Muscle of back (tissue), 11 donors: ENCODE data around the gene ITSN1. TPM values are rescaled to one million over a fixed set of nuclear protein-coding genes. Genes with fewer than 3 reads are reported as not detected.

Source experiments
- DNase-seq, 3 donors: peaks; one replicate each; pipeline versions ENCODE4 v3.0.0 to v3.0.0-alpha.2; 2013
- polyA plus RNA-seq, 10 donors: library from polyadenylated mRNA; unstranded; fragments of 120-200 nt; gene quantifications; one replicate each; pipeline ENCODE4 v1.2.1, GENCODE V29; 2013; ENCODE audit not compliant: insufficient read length in 10 of 10

The ITSN1 gene
- polyA plus RNA-seq, 10 donors = 29.9 to 44.9 (median 35.4) TPM

DNA sequence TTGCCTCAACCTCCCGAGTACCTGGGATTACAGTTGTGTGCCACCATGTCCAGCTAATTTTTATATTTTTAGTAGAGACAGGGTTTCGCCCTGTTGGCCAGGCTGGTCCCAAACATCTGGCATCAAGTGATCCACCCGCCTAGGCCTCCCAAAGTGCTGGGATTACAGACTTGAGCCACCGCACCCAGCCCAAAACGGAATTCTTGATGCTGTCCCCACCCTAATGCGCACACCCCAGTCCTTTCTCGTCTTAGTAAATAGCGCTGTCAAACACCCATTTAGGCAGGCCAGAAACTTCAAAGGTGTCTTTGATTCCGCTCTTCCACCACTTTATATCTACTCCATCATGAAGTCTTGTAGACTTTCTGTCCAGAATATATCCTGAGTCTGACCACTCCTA is 35.1 kb downstream of the ITSN1 start:
- DNase-seq = no peak

DNA sequence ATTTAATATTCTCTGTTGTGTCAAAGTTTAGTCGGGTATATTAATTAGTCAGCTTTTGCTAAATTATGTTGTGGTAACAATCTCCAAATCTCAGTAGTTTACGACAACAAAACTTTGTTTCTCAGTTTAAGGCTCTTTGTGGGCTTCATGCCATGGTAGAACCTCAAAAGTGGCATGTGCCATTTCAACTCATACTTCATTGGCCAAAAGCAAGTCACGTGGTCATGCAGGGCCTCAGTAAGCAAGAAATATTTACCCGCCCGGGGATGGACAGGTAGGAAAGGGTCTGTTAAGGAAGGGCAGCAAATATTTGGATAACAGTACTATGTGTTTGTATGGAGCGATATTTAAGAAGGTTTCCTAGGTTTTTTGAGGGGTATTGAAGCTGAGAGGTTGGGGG is 38.6 kb downstream of the ITSN1 start:
- DNase-seq = no peak

DNA sequence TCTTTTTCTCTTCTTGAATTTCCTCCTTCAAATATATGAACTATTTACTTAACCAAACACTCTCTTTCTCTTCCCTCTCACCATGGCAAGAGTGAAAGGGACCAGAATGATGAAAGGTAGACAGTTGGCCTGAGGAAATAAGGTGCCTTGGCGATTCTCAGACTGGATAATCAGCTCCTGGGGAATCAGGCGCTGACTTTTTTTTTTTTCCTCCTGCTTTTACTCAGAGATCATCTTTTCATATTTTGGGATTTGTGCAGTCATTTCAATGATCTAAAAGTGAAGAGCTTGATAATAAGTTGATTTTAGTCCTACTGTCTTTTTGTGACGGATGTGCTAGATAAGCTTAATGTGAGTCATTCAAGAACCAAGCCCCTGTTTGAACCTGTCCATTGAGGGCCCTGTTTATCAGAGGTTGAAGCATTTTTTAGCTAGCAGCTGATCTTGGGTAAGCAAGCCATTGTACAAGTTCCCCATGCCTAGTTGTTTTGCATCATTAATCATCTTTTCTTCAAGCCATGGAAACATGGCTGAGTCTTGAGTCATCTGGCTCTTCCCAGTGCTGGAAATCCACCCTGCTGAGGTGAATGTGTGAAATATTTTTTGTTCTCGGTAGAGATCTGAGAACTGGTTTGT is 40.8 kb downstream of the ITSN1 start:
- peak in 1 of 3 donors; percentile 85 for DNase-seq

GRCh38 chr21:33684068-33684467 is 41.8 kb downstream of the ITSN1 start:
- DNase-seq = no peak

GRCh38 chr21:33684923-33685560 is 42.7 kb downstream of the ITSN1 start:
- no peak for DNase-seq

DNA sequence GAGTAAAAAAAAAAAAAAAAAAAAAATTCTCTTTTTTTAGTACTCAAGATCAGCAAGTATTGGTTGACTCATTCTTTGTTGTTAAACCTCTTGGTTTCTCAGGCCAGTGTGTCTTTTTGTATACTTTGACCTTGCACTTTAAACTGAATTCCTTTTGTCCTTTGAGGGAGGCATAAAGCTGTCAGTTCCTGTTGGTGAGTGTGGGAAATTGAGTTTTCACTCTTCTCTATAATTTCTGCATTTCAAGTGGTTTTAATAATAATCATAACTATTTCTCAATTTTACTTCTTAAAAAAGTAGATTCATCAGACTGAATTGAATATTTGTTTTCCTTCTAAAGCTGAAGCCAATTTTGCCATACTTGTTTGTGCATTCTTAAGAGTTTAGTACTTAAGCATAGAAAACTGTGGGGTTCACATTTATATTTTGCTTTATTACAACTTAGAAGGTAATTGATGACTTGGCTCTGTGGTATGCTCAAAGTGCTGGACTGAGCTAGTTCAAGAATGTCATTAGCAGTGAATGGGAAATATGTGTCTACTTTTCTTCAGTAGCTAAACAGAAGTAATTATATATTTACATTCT is 43.4 kb downstream of the ITSN1 start:
- peak in 1 of 3 donors; percentile 57 for DNase-seq

DNA sequence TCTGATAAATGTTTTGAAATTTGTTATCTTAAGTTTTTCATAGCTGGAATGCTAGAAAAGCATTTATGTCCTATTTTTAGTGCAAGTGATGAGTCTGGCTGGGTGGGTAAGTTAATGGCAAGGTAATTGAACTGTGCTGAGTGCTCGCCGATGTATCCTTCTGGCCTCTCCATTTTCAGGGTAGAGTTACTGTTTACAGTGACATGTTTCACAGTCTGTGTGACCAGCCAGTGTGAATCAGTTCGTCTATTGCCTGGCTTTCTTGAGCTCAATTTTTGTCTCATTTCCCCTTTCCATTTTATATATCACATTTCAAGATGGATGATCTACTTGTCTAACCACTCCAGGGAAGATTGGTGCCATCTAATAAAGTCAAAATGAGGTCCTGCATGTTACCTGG is 44.1 kb downstream of the ITSN1 start:
- no peak for DNase-seq

GRCh38 chr21:33687634-33688033 is 45.3 kb downstream of the ITSN1 start:
- DNase-seq = no peak

- DNase-seq = peak in 1 of 3 donors; percentile 53
Observed at GRCh38 chr21:33688353-33688752, 46.1 kb downstream of the ITSN1 start.

GRCh38 chr21:33690874-33691273 is 48.6 kb downstream of the ITSN1 start:
- no peak for DNase-seq

DNA sequence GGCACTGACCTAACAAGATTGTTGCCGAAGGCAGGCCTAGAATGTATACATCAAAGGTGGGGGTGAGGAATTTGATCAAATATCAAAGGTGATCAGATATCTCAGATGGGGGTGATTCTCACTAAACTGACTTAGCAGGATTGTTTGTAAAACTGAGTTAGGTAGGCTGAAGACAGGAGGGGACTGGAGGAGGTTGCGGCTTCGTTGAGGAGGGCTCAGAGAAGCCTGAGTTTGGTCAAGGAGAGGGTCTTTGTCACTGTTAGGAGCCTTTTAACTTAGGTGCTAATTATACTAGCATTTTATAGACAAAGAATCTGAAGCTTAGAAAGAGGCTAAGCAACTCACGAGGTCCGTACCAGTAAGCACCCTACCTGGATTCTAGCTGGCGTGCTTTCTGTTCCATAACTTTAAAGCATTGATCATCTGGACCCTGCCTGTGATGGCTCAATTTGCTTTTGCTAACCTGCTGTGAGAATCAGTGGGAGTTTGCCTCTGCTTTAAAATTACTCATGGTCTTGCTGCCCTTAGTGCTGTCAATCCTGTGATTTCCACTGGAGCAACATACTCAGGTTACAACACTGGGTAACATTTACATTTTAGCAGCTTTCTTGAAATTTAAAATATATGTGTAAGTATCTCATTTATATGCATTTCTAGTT is 49.8 kb downstream of the ITSN1 start:
- DNase-seq = no peak

- no peak for DNase-seq
Observed at GRCh38 chr21:33695813-33696212, 53.5 kb downstream of the ITSN1 start.

DNA sequence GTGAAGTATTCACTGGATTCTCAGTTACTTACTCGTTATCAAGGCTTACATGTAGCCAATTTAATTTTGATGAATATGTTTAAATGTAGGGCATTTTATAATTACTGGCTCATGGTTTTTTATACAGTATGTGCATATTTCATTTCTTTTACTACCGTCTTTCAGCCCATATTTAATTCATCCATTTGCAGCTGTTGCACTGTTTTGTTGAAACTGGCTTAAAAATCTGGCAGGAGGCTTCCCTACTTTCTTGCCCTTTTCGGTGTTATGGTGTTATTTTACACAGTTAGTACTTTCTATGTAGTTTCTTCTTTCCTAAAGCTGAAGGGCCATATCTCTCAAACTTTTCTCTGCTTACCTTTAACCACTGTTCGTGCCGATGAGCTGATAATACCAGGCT is 54.2 kb downstream of the ITSN1 start:
- DNase-seq = peak in 1 of 3 donors; percentile 38

- no peak for DNase-seq
Observed at GRCh38 chr21:33698087-33698860, 56.0 kb downstream of the ITSN1 start.

- DNase-seq = no peak
Observed at GRCh38 chr21:33699277-33699676, 57.0 kb downstream of the ITSN1 start.

DNA sequence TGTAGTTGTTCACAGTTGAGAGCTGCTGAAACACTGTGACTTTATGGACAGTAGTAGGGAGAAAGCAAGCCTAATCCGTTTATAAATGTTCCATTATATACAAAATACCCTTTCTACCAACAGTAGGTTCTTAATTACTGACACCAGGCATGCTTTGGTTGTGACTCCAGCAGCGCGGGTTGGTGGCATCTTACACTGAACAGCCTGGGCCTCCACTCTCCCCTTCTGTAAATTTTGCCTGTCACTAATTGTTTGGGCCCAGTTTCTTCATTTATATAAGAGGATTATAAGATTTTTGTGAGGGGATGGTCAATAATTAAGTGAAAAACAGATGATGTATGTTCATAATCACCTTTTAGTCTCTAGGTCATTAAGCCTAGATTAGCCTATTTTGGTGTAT is 58.2 kb downstream of the ITSN1 start:
- no peak for DNase-seq

DNA sequence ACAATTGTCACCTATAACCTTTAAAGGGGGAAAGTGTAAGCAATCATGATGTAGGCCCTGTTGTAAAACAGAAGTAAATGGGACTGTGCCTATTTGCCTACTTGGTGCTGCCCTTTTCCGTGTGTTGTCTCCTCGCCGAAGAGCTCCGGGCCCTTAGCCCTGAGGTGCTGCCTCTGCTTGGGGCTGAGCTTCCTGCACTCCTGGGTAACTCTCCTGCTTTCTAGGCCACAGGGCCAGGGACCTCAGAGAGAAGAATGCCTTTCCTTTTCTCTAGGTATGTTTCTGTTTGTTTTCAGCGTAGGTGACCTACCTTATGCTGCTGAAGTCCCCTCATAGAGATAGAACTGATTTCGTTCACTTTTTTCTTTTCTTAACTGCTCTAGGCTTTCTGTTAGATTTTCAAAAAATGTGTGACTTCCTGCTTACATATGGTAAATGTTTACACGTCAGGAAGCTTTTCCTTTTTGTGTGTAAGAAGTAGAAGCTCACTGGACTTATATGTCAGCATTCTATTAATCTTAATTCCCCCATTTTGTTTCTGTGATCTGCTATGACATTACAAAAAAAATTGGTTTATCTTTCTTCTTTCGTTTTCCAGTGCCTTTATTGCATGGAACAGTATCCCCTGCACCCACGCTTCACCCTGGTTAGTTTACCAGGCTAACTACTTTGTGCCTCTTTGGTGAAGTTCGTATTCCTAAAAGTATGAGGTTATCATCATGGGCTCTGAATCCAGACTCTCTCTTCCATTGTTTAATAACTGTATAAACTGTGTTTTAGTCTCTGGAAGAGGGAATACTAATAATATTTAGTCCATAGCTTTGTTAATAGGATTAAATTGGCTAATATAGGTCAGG is 61.7 kb downstream of the ITSN1 start:
- DNase-seq = no peak

DNA sequence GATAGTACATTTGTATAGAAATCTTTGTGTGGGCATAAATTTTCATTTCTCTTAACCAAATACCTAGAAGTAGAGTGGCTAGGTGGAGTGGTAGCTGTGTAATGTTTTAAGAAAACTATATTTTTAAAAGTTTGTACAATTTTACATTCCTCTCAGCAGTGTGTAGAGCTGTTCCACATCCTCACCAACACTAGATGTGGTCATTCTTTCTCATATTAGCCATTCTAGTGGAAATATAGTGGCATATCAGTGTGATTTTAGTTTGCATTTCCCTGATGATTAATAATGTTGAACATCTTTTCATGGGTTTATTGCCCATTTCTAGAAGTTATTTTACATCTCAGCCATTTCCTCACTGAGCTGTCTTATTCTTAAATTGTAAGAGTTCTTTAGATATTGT is 65.5 kb downstream of the ITSN1 start:
- DNase-seq = no peak

DNA sequence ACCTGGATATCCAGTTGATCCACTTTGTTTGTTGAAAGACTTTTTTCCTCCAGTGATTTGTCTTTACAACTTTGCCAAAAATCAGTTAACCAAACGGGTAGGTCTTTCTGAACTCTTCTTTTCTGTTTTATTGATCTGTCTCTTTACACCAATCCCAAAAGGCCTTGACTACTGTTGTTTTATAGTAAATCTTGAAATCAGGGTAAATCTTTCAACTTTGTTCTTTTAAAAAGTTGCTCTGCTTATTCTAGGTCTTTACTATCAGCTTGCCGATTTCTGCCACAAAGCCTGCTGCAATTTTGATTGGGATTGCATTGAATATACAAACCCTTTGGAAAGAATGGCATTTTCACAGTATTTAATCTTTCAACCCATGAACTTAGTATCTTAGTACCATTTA is 66.6 kb downstream of the ITSN1 start:
- no peak for DNase-seq

DNA sequence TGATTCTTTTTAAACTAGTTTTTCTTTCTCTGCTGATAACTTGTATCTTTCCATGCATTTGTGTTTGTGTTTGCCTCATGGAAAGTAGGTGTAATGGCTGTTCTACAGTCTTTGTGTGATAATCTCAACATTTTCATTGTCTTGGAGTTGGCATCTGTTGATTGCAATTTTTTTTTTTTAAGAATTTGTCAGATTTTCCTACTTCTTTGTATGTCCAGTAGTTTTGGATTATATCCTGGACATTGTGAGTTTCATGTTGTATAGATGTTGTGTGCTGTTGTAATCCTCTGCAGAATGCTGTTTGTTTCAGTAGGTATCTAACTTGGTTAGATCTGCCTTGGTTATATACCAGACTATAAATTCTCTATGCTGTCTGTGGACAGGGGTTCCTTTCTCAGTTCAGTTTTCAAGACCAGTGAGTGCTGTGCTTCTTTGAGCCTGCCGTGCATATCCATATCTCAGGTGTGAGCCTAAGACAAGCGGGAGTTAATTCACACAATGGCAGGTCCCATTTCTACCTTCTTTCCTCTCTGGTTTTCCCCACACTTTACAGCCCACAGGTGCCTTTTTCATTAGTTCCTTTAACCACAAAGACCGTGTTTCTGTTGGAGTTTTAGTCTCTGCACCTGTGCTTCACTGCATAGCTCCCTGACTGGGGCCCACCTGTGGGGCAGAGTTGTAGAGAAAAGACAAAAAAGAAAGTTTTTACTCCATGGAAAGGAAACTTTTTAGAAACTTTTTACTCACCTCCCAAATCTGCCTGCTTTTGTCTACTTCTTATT is 69.9 kb downstream of the ITSN1 start:
- DNase-seq = no peak
